Neural crest cell (in vitro differentiated cells): Measurements from ENCODE around the gene IAH1. TPM values are rescaled to one million over a fixed set of nuclear protein-coding genes. Genes with fewer than 3 reads are reported as not detected.

ENCODE experiments used
- DNase-seq: peaks from one replicate; pipeline ENCODE4 v3.0.0; 2021; ENCODE audit warnings: low read depth, mixed read lengths, low spot score
- H3K27ac Mint-ChIP-seq: one replicate; pipeline ENCODE4 v1.8.0; 2021; ENCODE audit warnings: mild to moderate bottlenecking, mixed read lengths; ENCODE audit not compliant: unreplicated experiment
- H3K27me3 Mint-ChIP-seq: 2 replicates; pipeline ENCODE4 v1.8.0; 2021; ENCODE audit warnings: low read depth, mild to moderate bottlenecking, mixed read lengths
- H3K36me3 Mint-ChIP-seq: 2 replicates; pipeline ENCODE4 v1.8.0; 2021; ENCODE audit warnings: low read depth, mild to moderate bottlenecking, mixed read lengths
- H3K4me1 Mint-ChIP-seq: 2 replicates; pipeline ENCODE4 v1.8.0; 2021; ENCODE audit warnings: mixed read lengths
- H3K4me3 Mint-ChIP-seq: one replicate; pipeline ENCODE4 v1.8.0; 2021; ENCODE audit warnings: mild to moderate bottlenecking, mixed read lengths
- H3K9me3 Mint-ChIP-seq: 2 replicates; pipeline ENCODE4 v1.8.0; 2021; ENCODE audit warnings: mixed read lengths
- CTCF ChIP-seq: fragments of 200-600 bp; sonication (generic); conservative IDR thresholded peaks from 2 replicates; pipeline ENCODE4 v1.5.0; 2021; ENCODE audit warnings: antibody characterized with exemption, mild to moderate bottlenecking
- total RNA-seq: library from RNA; stranded (reverse); gene quantifications from 2 replicates; pipeline ENCODE4 v1.2.1, GENCODE V29; 2021

IAH1 gene
- total RNA-seq, 1 donor from 2014 or later: 38.6 TPM

DNA sequence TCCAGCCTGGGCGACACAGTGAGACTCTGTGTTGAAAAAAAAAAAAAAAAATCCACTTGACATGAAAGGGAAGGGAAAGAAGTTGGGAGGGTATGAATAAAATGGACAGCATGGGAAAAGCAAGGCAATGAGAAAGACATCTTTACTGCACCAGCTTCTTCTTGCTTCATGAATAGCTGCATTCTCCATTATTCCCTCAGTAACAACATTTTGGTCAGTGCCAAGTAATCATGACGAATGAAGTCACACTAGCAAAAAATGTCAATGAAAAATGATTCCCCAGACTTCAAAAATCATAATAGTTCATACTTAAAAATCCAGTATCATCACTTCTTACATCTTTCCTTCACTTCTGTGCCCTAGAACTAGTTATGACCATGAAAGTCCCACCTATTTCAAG is 50.9 kb downstream of the IAH1 start:
- no peak for TF ChIP-seq CTCF
- no peaks in the 10 kb centered on the region for H3K9me3 Mint-ChIP-seq
- no peak overlapping the region for H3K4me3 Mint-ChIP-seq
- H3K27me3 Mint-ChIP-seq: no peaks in the 10 kb centered on the region
- no peak for DNase-seq
- H3K4me1 Mint-ChIP-seq: peaks cover 10% of the 10 kb centered on the region
- H3K27ac Mint-ChIP-seq: no peak overlapping the region
- H3K36me3 Mint-ChIP-seq: peaks cover 21% of the 10 kb centered on the region

DNA sequence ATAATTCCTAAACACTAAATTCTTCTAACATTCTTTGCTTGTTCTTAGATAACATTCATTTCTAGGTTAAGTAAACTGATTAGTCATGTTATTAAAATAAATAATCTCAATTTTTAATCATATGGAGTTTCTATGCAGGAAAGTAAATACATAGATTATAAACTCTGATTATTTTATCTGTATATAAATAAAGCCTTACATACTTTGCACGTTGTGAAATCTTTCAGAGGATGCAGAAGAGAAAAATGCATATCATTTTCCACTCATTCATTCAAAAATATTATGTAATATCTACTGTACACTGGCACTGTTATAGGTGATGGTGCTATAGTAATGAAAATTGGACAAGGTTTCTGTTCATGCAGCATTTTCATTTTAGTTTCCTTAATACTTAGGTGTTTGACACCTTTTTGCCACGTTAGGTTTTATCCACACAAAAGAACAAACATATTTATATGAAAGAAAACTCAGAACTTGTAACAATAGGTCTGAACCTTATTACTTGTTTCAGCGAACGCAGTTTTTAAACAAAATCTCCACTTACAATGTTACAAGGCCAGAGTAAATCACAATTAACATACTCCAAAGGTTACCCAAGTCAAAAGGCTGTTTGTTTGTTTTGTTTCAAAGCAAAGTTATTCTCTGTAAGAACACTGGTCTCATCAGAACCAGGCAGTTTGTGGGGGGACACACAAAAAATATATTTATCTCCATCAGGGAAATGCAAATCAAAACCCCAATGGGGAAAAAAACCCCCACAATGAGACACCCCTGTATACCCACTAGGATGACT is 53.8 kb downstream of the IAH1 start:
- Mint-ChIP-seq H3K9me3 (no peaks in the 10 kb centered on the region), H3K4me1 (peaks cover 3% of the 10 kb centered on the region), H3K27ac (no peak overlapping the region), H3K4me3 (no peak overlapping the region), H3K36me3 (peaks cover 9% of the 10 kb centered on the region), H3K27me3 (no peaks in the 10 kb centered on the region)
- no peak for DNase-seq
- no peak for TF ChIP-seq CTCF

GRCh38 chr2:9532421-9532820 is 58.1 kb downstream of the IAH1 start:
- Mint-ChIP-seq H3K9me3 (no peaks in the 10 kb centered on the region), H3K36me3 (peaks cover 12% of the 10 kb centered on the region), H3K4me1 (no peaks in the 10 kb centered on the region), H3K4me3 (no peak overlapping the region), H3K27me3 (no peaks in the 10 kb centered on the region), H3K27ac (no peak overlapping the region)
- TF ChIP-seq CTCF: no peak
- no peak for DNase-seq

- Mint-ChIP-seq H3K4me3 (no peak overlapping the region), H3K9me3 (no peaks in the 10 kb centered on the region), H3K4me1 (peaks cover 4% of the 10 kb centered on the region), H3K36me3 (peaks cover 12% of the 10 kb centered on the region), H3K27ac (no peak overlapping the region), H3K27me3 (no peaks in the 10 kb centered on the region)
- no peak for TF ChIP-seq CTCF
- no peak for DNase-seq
Measured at GRCh38 chr2:9533663-9534062, 59.3 kb downstream of the IAH1 start.

DNA sequence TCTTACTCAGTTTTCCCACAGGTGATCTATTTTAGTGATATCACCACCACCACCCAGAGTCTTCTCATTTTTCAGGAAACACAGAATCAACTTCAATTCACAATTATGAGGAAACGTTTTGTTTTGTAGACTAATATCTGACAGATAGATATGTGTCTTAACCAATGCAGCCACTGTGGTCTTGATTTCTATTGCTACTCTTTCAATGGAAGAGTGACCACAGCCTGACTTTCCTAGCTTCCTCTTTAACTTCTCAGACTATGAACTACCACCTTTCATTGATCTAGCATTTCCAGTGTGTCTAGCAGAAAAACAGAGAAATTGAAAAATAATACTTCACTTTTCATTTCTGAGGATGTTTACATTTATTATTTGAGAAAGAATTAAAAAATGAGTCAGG is 60.8 kb downstream of the IAH1 start:
- peaks cover 4% of the 10 kb centered on the region for H3K4me1 Mint-ChIP-seq
- no peaks in the 10 kb centered on the region for H3K9me3 Mint-ChIP-seq
- no peaks in the 10 kb centered on the region for H3K27me3 Mint-ChIP-seq
- peaks cover 9% of the 10 kb centered on the region for H3K36me3 Mint-ChIP-seq
- no peak for TF ChIP-seq CTCF
- H3K4me3 Mint-ChIP-seq: no peak overlapping the region
- DNase-seq: no peak
- H3K27ac Mint-ChIP-seq: no peak overlapping the region
